RWPE2 (cell line): ENCODE data around the gene CTRB1.
A peak's percentile ranks its signal among the peaks of the same experiment; 100 is the strongest.

Source experiments
- ATAC-seq: fragments of 200-7000 bp; cut with Tn5 transposase; 3 replicates; pipeline ENCODE4 v1.9.1; 2021; ENCODE audit warnings: low read depth
- DNase-seq: peaks from one replicate; pipeline ENCODE4 v3.0.0-alpha.2; 2020; ENCODE audit warnings: low spot score
- H3K27ac ChIP-seq: fragments of 450-650 bp; 2 replicates; pipeline ENCODE4 v1.5.1; 2017; ENCODE audit warnings: mild to moderate bottlenecking; ENCODE audit not compliant: poor library complexity, severe bottlenecking
- H3K27me3 ChIP-seq: fragments of 250-450 bp; sonication (Bioruptor Pico); 2 replicates; pipeline ENCODE4 v1.5.1; 2021; ENCODE audit warnings: mild to moderate bottlenecking, moderate library complexity; ENCODE audit not compliant: insufficient read depth, poor library complexity, severe bottlenecking
- H3K36me3 ChIP-seq: fragments of 250-450 bp; sonication (Bioruptor Pico); 2 replicates; pipeline ENCODE4 v1.5.1; 2020; ENCODE audit warnings: low read depth, mild to moderate bottlenecking, moderate library complexity
- H3K4me1 ChIP-seq: fragments of 250-450 bp; sonication (Bioruptor Pico); 2 replicates; pipeline ENCODE4 v1.5.1; 2021; ENCODE audit warnings: mild to moderate bottlenecking, moderate library complexity; ENCODE audit not compliant: insufficient read depth, poor library complexity, severe bottlenecking
- H3K4me3 ChIP-seq: fragments of 250-450 bp; sonication (Bioruptor Pico); 2 replicates; pipeline ENCODE4 v1.5.1; 2021; ENCODE audit warnings: mild to moderate bottlenecking, moderate library complexity; ENCODE audit not compliant: severe bottlenecking
- H3K9me3 ChIP-seq: fragments of 250-450 bp; sonication (Bioruptor Pico); 2 replicates; pipeline ENCODE4 v1.5.1; 2021; ENCODE audit warnings: mild to moderate bottlenecking, moderate library complexity; ENCODE audit not compliant: severe bottlenecking
- CTCF ChIP-seq: fragments of 450-650 bp; IDR thresholded peaks from one replicate; pipeline ENCODE4 v1.5.1; 2017; ENCODE audit warnings: mild to moderate bottlenecking, moderate library complexity; ENCODE audit not compliant: poor library complexity, severe bottlenecking

Gene CTRB1

GRCh38 chr16:75254359-75254837 lies 35.6 kb downstream of the CTRB1 start:
- peaks cover 54% of the 10 kb centered on the region for H3K4me1 ChIP-seq
- TF ChIP-seq CTCF, result no peak
- H3K36me3 ChIP-seq, result peaks cover 4% of the 10 kb centered on the region; the same call in 1 of the 2 replicates
- H3K27ac ChIP-seq, result peak overlapping the region; percentile 94
- DNase-seq (peak; percentile 69), ATAC-seq (peak; percentile 44)
- H3K4me3 ChIP-seq, result no peak overlapping the region
- H3K27me3 ChIP-seq, result no peaks in the 10 kb centered on the region
- no peaks in the 10 kb centered on the region for H3K9me3 ChIP-seq

GRCh38 chr16:75256059-75256571 lies 37.3 kb downstream of the CTRB1 start:
- Histone ChIP-seq H3K36me3 (peaks cover 13% of the 10 kb centered on the region), H3K27ac (peak overlapping the region; percentile 94), H3K4me1 (peaks cover 48% of the 10 kb centered on the region), H3K4me3 (no peak overlapping the region), H3K27me3 (no peaks in the 10 kb centered on the region), H3K9me3 (no peaks in the 10 kb centered on the region)
- ATAC-seq, result no peak
- no peak for TF ChIP-seq CTCF
- peak; percentile 60 for DNase-seq

GRCh38 chr16:75256696-75257343 lies 38.0 kb downstream of the CTRB1 start:
- Histone ChIP-seq H3K27ac (peak overlapping the region; percentile 94), H3K4me3 (no peak overlapping the region), H3K9me3 (no peaks in the 10 kb centered on the region), H3K27me3 (no peaks in the 10 kb centered on the region), H3K4me1 (peaks cover 46% of the 10 kb centered on the region), H3K36me3 (peaks cover 14% of the 10 kb centered on the region)
- no peak for TF ChIP-seq CTCF
- ATAC-seq (no peak), DNase-seq (peak; percentile 66)

GRCh38 chr16:75257886-75258806 lies 39.4 kb downstream of the CTRB1 start:
- H3K4me3 ChIP-seq, result no peak overlapping the region
- no peaks in the 10 kb centered on the region for H3K9me3 ChIP-seq
- DNase-seq, result peak; percentile 60
- H3K4me1 ChIP-seq, result peaks cover 37% of the 10 kb centered on the region
- H3K27ac ChIP-seq, result peak overlapping the region; percentile 94
- peaks cover 27% of the 10 kb centered on the region for H3K36me3 ChIP-seq
- no peak for TF ChIP-seq CTCF
- H3K27me3 ChIP-seq, result no peaks in the 10 kb centered on the region
- no peak for ATAC-seq
